Measurements from ENCODE around the gene CADM3.
A peak's percentile ranks its signal among the peaks of the same experiment; 100 is the strongest.

CADM3 gene, protein sequence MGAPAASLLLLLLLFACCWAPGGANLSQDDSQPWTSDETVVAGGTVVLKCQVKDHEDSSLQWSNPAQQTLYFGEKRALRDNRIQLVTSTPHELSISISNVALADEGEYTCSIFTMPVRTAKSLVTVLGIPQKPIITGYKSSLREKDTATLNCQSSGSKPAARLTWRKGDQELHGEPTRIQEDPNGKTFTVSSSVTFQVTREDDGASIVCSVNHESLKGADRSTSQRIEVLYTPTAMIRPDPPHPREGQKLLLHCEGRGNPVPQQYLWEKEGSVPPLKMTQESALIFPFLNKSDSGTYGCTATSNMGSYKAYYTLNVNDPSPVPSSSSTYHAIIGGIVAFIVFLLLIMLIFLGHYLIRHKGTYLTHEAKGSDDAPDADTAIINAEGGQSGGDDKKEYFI

DNA sequence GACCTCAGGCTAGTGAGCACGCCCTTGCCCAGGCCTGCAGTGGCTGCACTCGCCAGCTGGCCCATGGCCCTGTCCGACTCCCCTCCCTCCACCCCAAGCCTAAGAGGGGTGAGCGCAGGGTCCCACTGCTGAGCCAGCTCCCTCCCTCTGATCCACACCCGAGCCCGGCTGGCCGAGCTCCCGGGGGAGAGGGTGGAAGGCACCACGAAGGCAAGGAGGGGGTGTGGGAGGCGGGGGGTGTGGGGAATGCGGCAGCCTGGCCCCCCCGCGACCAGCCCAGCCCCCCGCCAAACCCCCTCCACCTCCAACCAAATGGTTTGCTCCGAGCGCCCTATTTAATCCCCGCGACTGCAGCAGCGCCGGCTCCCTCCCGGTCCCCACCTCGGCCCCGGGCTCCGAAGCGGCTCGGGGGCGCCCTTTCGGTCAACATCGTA is at the start of gene CADM3:
CADM3 (plus strand) TSS at position 362 of the 434 bp plus-strand sequence. CDS start 151 bp downstream, outside the sequence.
- DNase-seq (ENCODE audit: low read depth), result no peak

DNA sequence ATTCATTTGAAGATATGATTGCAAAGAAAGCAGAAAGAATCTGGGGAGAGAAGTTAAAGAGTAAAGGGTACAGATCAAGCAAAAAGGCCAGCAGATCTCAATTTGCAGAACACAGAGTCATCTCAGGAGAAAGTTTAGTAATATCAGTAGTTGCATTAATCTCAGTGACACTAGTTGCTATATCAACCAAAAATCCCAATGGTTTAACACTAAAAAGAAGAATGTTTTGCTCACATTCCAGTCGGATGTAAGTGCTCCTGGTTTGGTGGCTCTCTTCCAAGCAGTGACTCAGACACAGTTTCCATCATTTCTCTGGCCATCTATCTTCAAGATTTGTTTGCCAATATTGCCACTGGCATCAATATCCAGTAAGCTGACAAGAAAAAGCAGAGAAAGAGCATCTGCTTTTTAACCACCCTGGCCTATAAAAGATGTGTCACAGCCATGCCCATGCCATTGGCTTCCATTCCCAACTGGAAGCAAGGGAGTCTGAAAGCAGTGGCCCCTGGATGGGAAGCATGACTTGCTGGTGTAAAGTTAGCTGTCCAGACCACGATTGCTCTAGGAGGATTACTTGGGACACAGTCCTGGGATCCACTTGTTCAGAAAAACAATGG is 49.3 kb upstream of the CADM3 start:
- DNase-seq (ENCODE audit: low read depth), result peak; percentile 68

DNA sequence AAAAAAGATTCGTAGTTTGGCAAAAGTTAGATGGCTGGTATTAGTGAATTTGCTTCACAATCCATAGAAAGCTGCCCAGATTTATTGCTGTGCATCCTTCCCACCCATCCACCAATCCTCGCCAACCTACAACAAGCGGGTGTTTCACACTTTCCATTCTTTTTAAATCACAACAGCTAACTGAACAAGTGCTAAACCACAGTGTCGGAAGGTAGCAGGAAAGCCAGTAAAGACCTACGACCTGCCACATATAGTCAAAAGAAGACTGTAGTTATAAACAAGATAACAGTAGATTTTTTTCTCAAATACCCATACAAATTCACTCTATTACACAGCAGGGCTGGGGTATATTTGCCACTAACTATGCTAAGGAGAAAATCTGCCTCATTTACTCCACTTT is 47.8 kb upstream of the CADM3 start:
- no peak for DNase-seq (ENCODE audit: low read depth)

DNA sequence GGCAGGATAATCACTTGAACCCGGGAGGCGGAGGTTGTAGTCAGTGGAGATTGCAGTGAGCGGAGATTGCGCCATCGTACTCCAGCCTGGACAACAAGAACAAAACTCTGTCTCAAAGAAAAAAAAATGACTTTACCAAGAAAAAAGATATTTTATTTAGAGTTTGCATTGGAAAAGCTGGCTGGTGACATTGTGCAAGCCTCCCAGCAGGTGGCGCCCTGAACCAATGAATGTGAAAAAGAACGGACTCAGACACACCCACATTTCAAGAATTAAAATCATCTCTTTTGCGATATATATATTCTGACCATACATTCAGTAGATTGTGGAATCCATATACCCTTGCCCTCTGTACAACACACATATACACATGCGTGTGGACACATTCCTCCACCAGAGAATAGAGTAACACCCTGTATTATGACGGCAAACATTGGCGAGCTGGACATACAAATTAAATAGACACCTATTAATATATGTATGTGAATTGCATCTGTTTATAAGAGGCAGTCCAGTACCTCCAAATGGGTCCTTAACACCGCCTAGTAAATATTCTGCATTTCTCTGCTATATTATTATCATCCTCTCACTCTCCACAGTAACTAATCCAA is 39.0 kb upstream of the CADM3 start:
- DNase-seq (ENCODE audit: low read depth), result peak; percentile 23

DNA sequence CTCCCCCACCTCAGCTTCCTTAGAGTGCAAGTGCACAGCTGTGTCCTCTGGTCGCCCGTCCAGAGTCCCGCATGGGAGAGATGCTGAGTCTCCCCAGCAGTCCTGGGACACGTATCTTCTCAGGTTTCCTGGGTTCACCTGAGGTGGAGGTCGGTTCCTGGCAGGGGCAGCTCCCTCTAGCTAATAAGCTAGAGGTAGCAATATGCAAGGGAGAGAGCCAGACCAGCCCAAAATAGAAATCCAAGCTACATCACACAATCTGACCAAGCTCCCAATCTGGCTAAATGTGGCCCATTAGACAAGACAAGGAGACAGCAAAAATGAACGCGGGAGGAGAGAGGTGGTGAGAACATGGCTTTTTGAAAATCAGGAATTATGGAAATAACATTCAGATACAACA is 30.9 kb upstream of the CADM3 start:
- no peak for DNase-seq (ENCODE audit: low read depth)

DNA sequence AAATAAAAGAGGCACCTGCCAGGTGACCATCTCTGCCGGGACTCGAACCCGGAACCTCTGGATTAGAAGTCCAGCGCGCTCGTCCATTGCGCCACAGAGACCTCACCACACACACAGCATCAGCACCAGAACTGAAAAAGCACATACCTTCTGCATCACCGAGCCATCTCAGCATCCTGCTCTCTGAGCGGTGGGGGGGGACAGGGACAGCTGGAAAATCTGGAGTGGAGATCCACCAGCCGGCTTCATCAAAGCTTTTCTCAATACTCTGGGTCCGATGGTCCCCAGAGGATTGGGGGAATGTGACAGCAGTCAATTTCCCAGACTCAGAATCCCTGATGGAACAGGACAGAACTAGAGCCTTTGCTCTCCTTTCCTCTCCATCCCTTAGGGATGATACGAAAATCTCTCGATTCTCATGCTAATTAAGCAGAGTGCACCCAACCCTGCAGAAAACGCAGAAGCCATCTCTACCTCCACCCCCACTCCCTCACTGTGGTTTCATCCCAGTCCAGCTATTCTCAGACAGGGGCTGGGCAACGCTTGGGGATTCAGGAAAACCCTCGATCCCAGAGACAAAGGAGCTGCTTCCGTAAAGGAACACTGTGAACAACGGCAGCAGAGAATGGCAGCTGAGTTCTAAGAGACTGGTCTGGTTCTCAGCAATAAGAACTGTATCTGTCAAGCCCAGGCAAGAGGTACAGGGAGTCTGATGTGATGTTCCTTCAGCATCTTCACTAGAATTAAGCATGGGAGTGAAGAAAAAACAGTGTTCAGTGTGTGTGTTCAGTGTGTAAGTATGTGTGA is 29.6 kb upstream of the CADM3 start:
- DNase-seq (ENCODE audit: low read depth), result peak; percentile 56

DNA sequence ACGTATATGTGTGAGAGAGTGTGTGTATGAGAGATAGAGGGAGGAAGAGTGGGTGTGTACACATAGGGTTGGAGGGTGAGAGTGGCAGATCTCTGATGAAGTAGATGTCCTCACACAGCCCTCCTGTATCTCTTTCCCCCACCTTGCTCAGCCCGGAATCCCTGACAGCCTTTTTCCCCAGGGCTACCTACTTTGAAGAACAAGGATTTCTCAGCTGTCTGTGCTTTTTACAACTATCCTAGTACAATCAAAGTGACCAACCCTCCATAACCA is 29.1 kb upstream of the CADM3 start:
- no peak for DNase-seq (ENCODE audit: low read depth)

DNA sequence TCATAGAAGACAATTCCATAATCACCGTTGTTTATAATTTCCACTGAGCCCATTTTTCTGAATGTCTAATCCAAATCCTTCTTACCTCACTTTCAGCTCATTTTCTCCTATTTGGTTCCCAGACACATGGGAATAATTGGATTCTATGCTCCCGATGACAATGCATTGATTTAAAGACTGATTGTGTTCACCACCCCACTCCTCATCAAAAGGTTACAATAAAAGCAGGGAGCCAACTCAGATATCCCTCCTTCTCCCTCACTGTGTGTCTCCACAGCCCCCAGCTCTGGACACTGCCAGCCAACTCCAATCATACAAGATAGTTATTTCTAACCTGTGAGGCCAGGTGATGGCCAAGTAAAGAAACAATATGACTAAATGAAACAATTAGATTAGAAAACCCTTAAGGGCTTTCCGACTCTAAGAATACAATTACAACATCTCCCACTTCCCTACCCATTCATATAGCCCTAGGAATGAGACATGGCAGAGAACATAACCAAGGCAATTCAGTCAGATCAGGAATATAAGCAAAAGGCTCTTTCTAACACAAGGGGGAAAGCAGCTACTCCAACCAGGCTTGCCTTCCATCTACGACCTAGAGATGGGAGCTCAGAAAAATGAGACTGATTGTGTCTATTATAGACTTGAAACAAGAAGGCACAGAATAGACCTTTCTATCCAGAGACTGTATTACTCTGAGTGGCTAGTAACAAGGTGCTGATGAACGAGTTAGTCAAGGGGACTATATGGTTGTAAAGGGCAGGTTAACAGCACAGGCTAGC is 28.5 kb upstream of the CADM3 start:
- DNase-seq (ENCODE audit: low read depth), result no peak

DNA sequence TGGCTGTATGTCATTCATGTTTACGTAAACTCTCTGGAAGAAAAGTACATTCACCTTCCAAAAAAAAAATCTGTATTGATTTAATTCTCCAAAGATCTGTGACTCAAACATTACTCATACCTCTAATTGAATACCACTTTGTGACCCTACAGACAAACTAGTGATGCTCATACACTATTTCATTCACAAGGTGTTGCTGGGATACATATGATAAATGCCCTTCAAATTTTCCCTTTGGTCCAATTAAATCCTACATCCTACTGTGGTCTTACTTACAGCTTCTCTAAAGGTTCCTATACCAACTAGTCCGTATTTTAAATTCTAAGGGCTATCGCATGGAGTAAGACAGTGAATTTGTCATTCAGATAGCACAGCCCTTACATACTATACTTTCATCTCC is 26.8 kb upstream of the CADM3 start:
- no peak for DNase-seq (ENCODE audit: low read depth)

DNA sequence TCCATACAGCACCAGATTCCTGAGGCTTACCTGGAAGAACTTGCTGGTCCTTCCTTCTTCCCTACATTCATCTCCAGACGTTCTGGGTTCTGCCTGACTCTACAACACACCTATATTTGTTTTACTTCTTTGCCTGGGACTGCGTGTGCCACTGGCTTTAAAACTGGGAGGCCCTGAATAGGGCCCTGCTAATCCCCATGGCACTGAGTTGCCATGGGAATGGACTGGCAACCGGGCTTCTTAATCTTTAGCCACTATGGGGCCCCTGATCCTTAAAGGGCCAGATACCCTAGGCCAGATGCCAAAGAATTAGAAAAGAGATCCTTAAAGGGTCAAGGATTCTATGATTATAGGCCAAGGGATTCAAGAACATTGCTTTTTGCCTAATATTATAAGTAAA is 24.4 kb upstream of the CADM3 start:
- DNase-seq (ENCODE audit: low read depth), result no peak

DNA sequence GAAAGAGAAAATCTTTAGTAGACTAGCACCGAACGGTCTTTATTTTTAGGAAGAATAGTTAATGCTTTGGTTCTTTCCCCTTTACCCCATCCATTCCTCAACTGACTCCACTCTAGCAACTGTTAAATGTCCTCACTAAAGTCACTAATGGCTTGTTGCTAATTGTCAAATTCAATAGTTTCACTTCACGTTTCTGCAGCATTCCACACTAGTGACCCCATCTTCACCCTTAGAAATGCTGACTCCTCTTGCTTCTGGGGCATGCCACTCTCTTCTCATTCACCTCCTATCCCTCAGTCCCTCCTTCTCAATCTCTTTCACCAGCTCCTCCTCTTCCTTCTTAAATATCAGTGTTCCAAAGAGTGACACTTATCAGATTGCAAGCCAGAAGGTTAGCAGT is 19.4 kb upstream of the CADM3 start:
- no peak for DNase-seq (ENCODE audit: low read depth)

DNA sequence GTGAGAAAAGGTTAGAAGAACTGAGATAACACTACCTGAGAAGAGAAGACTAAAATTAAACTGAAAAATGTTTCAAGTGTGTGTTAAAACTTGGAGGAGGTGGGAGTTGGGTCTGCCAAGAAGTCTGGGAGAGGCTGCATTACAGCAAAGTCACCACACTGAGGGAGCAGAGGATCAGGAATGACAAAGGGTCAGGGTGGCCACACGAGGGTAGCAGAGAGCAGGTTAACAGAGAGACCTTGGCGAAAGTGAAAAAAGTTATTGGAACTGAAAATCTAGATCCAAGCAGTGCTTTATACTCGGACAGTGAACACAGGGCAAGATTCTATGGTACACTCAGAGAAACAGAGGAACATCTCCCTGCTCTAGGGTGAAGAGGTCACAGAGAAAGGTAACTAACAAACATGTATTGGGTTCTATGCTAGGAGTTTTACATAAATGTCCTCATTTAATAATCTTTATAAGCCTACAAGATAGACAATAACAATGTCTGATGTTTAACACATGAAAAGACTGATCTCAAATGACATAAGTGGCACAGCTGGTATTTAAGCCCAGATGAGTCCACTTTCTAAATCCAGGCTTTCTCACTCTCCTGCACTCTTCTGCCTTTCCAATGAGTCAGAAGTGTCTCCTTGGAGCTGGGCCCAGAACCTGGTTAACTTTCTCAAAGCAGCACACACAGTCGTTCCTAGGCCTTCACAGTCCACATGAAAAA is 10.3 kb upstream of the CADM3 start:
- peak; percentile 58 for DNase-seq (ENCODE audit: low read depth)

DNA sequence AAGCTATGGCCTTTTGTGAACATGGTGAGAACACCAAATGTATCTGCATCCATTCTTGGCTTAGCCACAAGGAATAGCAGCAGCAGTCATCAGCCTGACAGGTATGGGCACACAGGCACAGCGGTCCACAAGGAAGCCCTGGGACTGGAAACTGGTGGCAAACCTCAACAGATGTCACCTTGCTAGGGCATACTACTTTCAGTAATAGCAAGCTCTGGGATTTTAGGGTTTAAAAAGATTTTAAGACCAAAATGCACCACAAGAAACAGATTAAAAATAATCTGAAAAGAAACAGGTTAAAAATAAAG is 9.7 kb upstream of the CADM3 start:
- no peak for DNase-seq (ENCODE audit: low read depth)

DNA sequence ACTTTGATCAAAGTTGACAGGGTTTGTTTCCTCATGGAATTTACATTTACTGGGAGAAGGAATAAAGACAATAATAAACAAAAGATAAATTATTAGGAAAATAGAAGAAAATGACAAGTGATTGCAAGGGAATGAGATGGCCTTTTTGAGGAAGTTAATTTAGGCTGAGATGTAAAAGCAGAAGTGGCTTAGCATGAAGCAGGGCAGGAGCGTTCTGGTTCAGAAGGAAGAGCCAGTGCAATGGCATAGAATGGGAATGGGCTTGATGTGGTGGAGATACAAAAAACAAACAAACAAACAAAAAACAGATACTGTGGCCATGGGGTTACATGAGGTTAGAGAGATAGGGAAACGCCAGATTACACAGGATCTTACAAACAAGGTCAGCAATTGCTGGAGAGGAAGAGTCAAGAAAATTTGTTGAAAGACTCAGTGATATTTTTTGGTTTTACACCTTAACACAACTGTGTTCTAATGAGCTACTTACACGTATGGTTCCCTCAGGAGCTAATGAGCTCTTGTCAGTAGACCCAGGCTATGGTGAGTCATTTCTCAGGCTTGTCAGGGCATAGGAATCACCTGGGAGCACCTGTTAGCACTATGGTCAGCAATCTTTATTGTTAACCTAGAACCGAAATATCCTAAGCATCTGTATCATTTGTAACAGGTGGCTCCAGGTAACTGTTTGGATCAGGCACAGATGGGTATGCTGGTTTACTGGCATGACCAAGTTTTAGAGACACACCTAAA is 8.7 kb upstream of the CADM3 start:
- no peak for DNase-seq (ENCODE audit: low read depth)

DNA sequence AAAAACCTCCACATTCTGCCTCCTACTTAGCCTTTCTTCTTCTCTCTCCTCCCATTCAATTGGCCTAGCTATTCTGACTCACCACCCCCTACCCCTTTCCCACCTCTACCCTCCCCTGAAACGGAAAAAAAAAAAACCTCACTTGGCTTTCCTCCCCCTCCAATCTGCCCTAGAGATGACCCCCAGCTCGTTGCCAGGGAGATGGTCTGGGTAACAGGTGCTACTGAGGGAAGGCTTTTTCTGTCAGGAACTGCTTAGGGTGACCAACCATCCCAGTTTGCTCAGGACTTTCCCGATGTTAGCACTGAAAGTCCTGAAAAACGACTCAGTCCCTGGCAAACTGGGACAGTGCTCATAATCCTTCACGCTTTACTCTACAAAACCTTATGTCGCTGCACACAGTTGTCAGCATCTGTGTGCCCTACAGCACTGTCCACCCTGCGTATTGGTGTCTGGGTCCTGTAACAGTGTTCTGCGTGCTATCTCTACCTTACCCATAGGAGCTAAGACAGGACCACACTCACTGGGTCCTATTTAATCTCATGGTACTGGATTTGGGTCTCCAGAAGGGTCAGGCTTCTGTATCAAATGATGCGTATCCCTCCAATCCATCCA is 7.7 kb upstream of the CADM3 start:
- no peak for DNase-seq (ENCODE audit: low read depth)

DNA sequence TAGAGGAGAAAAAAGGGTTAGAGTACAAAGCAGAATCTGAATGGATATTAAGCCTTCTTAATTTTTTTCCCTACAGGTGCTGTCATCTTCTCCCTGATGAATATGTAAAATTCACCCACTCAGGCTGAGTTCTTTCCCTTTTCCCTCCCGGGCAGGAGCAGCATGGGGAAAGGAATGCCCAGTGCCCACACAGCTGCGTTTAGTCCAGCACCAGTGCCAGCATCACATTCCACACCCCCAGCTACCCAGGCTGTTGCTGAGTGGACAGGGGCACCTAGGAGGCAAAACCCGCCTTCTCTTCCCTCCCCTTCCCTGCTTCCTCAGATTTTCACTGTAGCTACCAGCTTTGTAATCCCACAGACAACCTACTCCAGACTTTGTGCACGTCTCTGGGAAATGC is 3.4 kb upstream of the CADM3 start:
- no peak for DNase-seq (ENCODE audit: low read depth)

DNA sequence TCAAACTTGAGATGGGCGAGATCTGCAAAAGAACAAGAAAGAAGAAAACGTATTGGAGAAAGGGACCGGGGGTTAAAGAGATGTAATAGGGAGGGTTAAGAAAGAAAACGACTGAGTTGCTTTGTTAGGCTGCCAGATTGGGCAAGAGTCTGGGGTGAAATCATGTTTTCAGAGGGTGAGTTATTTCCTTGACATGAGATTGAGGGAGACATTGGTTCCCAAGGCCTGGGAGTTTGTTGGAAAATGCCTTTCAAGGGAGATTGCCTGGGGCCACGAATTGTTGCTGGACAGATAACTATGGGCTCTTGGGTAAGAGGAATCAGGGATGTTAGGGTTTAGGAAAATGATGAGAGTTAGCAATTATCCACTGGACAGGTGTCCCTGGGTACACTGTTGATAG is 776 bp upstream of the CADM3 start:
- DNase-seq (ENCODE audit: low read depth), result no peak

DNA sequence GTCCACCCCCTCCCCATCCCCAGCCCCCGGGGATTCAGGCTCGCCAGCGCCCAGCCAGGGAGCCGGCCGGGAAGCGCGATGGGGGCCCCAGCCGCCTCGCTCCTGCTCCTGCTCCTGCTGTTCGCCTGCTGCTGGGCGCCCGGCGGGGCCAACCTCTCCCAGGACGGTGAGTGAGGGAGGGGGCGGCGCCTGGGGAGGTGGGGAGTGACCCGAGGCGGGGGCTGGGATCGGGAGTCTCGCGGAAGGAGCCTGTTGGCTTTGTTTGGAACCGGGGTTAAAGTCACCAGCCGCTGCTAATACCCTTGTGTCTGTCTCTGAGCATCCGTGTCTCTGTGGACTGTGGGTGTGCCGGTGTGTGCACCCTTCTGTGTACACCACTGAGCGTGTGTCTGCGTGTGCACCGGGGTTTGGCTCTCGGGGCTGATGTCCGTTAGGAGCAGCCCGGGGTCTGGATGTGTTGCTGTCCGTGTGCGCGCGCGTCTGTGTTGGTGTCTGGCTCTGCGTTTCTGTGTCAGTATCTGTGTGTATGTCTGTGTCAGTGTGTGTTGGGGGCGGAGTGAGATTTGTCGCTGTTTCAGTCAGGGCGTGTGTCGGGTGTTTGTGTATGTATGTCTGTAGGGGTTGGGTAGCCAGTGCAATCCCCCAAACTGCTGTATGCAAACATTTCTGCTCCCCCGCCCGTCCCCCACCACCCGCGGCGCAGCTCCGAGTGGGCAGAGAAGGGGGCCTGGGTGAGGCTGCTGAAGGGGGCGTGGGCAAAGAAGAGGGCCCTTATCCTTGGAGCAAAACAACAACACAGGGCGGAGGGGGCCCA is 480 bp downstream of the CADM3 start:
- DNase-seq (ENCODE audit: low read depth), result no peak

DNA sequence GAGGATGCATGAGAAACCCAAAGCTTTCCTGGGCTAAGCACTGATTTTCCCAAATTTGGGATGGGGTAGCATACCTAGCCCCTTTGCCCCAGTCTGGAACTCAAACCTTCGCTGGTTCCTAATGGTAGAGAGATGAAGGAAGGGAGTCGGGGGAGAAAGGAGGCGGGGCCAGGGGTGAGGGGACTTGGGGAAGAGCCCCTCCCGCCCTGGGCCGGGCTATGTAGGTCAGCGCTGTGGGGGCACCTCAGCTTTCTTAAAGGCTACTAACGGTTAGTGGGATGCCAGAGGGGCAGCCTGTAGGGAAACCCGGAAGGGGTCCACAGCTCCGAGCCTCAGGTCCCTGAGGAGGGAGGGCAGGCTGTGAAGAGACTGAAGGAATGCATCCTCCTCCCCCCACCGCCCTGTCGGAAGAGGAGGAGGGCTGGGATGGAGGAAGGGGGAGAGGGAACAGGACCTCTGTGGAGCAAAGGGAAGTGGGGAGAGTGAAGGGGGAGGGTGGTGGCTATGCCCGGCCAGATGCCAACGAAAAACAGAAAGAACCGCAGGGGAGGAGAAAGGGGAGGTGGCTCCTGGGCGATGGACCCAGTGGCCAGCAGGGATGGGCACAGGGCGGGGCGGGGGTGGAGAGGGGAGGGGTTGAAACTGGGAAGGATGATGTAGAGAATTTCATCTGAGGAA is 1.3 kb downstream of the CADM3 start:
- DNase-seq (ENCODE audit: low read depth), result no peak

Data from HS-5 (cell line).